ENCODE results near the gene MTIF3.
A peak's percentile ranks its signal among the peaks of the same experiment; 100 is the strongest.

MTIF3 gene

GRCh38 chr13:27449936-27450828 lies at the start of gene MTIF3:
Gene MTIF3 (minus strand): TSS chr13:27450564. CDS start chr13:27440448, 10,116 bp downstream.
- DNase-seq (ENCODE audit: low read depth), result peak; percentile 75

GRCh38 chr13:27497563-27498230 lies 47.3 kb upstream of the MTIF3 start:
- no peak for DNase-seq (ENCODE audit: low read depth)

GRCh38 chr13:27496536-27497273 lies 46.3 kb upstream of the MTIF3 start:
- DNase-seq (ENCODE audit: low read depth), result no peak

- no peak for DNase-seq (ENCODE audit: low read depth)
These were observed 45.6 kb upstream of the MTIF3 start for GRCh38 chr13:27496006-27496405.

- DNase-seq (ENCODE audit: low read depth), result no peak
These were observed 45.2 kb upstream of the MTIF3 start for GRCh38 chr13:27495551-27495950.

- DNase-seq (ENCODE audit: low read depth), result no peak
These were observed 43.6 kb upstream of the MTIF3 start for GRCh38 chr13:27493981-27494380.

GRCh38 chr13:27489456-27489855 lies 39.1 kb upstream of the MTIF3 start:
- DNase-seq (ENCODE audit: low read depth), result no peak

GRCh38 chr13:27487776-27488175 lies 37.4 kb upstream of the MTIF3 start:
- no peak for DNase-seq (ENCODE audit: low read depth)

GRCh38 chr13:27483421-27483820 lies 33.1 kb upstream of the MTIF3 start:
- no peak for DNase-seq (ENCODE audit: low read depth)

GRCh38 chr13:27482983-27483382 lies 32.6 kb upstream of the MTIF3 start:
- no peak for DNase-seq (ENCODE audit: low read depth)

- DNase-seq (ENCODE audit: low read depth), result peak; percentile 2
These were observed 31.4 kb upstream of the MTIF3 start for GRCh38 chr13:27481766-27482165.

GRCh38 chr13:27476943-27477703 lies 26.8 kb upstream of the MTIF3 start:
- no peak for DNase-seq (ENCODE audit: low read depth)

GRCh38 chr13:27474751-27475268 lies 24.4 kb upstream of the MTIF3 start:
- no peak for DNase-seq (ENCODE audit: low read depth)

GRCh38 chr13:27472941-27473340 lies 22.6 kb upstream of the MTIF3 start:
- no peak for DNase-seq (ENCODE audit: low read depth)

- no peak for DNase-seq (ENCODE audit: low read depth)
These were observed 22.1 kb upstream of the MTIF3 start for GRCh38 chr13:27472441-27472840.

GRCh38 chr13:27470075-27470820 lies 19.9 kb upstream of the MTIF3 start:
- no peak for DNase-seq (ENCODE audit: low read depth)

GRCh38 chr13:27466513-27466912 lies 16.1 kb upstream of the MTIF3 start:
- DNase-seq (ENCODE audit: low read depth), result no peak

GRCh38 chr13:27465611-27466010 lies 15.2 kb upstream of the MTIF3 start:
- no peak for DNase-seq (ENCODE audit: low read depth)

- DNase-seq (ENCODE audit: low read depth), result no peak
These were observed 13.1 kb upstream of the MTIF3 start for GRCh38 chr13:27463500-27463899.

- DNase-seq (ENCODE audit: low read depth), result no peak
These were observed 11.7 kb upstream of the MTIF3 start for GRCh38 chr13:27461940-27462584.

Data from CMK (cell line).